AG04450 (cell line): Measurements from ENCODE around the gene METTL25. TPM values are rescaled to one million over a fixed set of nuclear protein-coding genes. Genes with fewer than 3 reads are reported as not detected.
A peak's percentile ranks its signal among the peaks of the same experiment; 100 is the strongest.

ENCODE experiments used
- CTCF ChIA-PET: fragments of 300-600, 350-600 bp; formaldehyde crosslinking; extraction: SDS; loops from one replicate; lab custom pipeline; 2022; ENCODE audit warnings: antibody characterized with exemption, inconsistent platforms; lab: Charles Lee
- POLR2A ChIA-PET: fragments of 350-600 bp; formaldehyde crosslinking; extraction: SDS; loops from one replicate; lab custom pipeline; 2021; ENCODE audit warnings: antibody characterized with exemption, inconsistent platforms; lab: Yijun Ruan, JAX
- DNase-seq: peaks from one replicate; pipeline ENCODE4 v3.0.0-alpha.2; 2011; ENCODE audit warnings: low read depth, low spot score
- H3K27ac ChIP-seq: one replicate; pipeline ENCODE4 v1.5.1; 2012; ENCODE audit warnings: low read depth, low read length, control low read depth
- H3K27me3 ChIP-seq: one replicate; pipeline ENCODE4 v1.6.0; 2012; ENCODE audit warnings: low read length; ENCODE audit not compliant: control insufficient read depth, insufficient read depth
- H3K4me3 ChIP-seq: 2 replicates; pipeline ENCODE4 v1.5.1; 2011; ENCODE audit warnings: mild to moderate bottlenecking, low read depth, low read length, control low read depth
- H3K9me3 ChIP-seq: 2 replicates; pipeline ENCODE4 v1.5.1; 2012; ENCODE audit warnings: low read length; ENCODE audit not compliant: control insufficient read depth, insufficient read depth
- polyA plus RNA-seq: library from polyadenylated mRNA; depleted of rRNA; stranded (reverse); fragments of >200 nt; gene quantifications from 2 replicates; pipeline ENCODE4 v1.2.3, GENCODE V29; 2011
- TF ChIP-seq, protein P1 (sequence below): IDR thresholded peaks from 2 replicates; pipeline ENCODE4 v1.5.1; 2011; ENCODE audit warnings: low read depth, low read length, control low read depth, inconsistent platforms

The METTL25 gene
- polyA plus RNA-seq, 1 experiment, result 7.9 TPM

DNA sequence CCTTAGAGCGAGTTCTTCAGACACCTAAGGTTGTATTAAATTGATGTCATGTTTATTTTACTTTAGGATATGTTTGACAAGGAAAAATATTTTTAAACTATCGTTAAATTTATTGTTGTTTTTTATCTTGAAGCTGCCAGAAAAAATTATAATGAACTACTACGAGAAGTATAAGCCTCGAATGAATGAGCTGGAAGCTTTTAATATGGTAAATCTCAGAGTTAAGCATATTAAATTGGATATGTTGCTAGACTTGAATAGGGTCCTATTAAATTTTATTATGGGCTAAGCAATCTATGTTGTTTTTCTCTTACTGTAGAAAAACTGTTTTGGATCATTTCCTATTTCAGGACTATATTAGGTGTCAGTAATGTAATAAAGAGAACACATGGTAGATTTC, 118.2 kb downstream of the METTL25 start:
- ChIA-PET CTCF (no interaction called here), POLR2A (no interaction called here)
- Histone ChIP-seq H3K9me3 (no peaks in the 10 kb centered on the region), H3K27ac (no peak overlapping the region), H3K4me3 (no peak overlapping the region), H3K27me3 (no peaks in the 10 kb centered on the region)
- DNase-seq, result no peak
- TF ChIP-seq, protein P1, sequence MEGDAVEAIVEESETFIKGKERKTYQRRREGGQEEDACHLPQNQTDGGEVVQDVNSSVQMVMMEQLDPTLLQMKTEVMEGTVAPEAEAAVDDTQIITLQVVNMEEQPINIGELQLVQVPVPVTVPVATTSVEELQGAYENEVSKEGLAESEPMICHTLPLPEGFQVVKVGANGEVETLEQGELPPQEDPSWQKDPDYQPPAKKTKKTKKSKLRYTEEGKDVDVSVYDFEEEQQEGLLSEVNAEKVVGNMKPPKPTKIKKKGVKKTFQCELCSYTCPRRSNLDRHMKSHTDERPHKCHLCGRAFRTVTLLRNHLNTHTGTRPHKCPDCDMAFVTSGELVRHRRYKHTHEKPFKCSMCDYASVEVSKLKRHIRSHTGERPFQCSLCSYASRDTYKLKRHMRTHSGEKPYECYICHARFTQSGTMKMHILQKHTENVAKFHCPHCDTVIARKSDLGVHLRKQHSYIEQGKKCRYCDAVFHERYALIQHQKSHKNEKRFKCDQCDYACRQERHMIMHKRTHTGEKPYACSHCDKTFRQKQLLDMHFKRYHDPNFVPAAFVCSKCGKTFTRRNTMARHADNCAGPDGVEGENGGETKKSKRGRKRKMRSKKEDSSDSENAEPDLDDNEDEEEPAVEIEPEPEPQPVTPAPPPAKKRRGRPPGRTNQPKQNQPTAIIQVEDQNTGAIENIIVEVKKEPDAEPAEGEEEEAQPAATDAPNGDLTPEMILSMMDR, result no peak

DNA sequence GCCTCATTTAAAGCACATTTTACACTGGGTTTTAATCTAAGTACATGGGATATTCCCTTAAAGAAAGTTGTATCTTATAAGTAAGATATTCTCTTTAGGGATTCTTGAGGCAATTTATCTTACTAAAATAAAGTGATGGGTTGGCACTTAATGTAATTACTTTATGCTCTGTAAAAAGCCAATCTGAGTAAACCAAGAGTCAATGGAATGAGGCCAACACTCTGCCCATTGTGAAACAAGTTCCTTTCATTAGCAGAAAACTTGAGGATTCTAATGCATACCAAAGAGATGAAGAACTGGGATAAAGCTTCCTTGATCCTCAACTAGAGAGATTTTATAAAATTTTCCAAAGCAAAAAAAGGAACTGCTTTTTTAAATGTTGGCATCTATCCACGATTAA, 121.2 kb downstream of the METTL25 start:
- DNase-seq, result peak; percentile 1
- no peak overlapping the region for H3K27ac ChIP-seq
- no peaks in the 10 kb centered on the region for H3K9me3 ChIP-seq
- TF ChIP-seq, protein P1, result no peak
- ChIA-PET CTCF (interaction anchor here (1.0 to 1.1 kb wide), 2 partner anchors 48 to 121 kb away, joined by 3 read pairs; partner anchors contain the start of genes CCDC59 and METTL25), POLR2A (no interaction called here)
- no peaks in the 10 kb centered on the region for H3K27me3 ChIP-seq
- H3K4me3 ChIP-seq, result no peak overlapping the region

DNA sequence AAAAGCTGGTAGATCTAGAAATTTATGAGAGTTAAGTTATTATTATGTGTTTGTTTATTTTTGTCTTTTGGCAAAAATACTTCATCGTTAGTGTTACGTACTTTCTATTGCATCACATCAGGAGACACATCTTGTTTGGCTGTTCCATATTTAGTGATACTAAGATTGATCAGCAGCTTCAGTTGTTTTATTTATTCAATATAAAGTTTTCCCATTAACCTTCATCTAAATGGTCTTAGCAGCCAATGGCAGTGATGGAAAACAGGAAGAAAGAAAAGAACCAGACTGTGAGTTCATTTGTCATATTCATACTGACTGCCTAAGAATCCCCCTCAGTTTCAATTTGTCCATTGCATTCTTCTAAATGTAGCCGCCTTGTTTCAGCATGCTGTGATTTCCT, 122.3 kb downstream of the METTL25 start:
- no peak for DNase-seq
- no peaks in the 10 kb centered on the region for H3K27me3 ChIP-seq
- CTCF ChIA-PET, result interaction anchor here (1.1 kb wide), 1 partner anchor 122 kb away, joined by 3 read pairs; the partner anchor contains the start of genes CCDC59 and METTL25
- POLR2A ChIA-PET, result no interaction called here
- H3K9me3 ChIP-seq, result no peaks in the 10 kb centered on the region
- TF ChIP-seq, protein P1, result no peak
- H3K4me3 ChIP-seq, result no peak overlapping the region
- H3K27ac ChIP-seq, result no peak overlapping the region

- POLR2A ChIA-PET, result no interaction called here
- no peak overlapping the region for H3K4me3 ChIP-seq
These were observed 123.6 kb downstream of the METTL25 start for GRCh38 chr12:82481954-82482353.

DNA sequence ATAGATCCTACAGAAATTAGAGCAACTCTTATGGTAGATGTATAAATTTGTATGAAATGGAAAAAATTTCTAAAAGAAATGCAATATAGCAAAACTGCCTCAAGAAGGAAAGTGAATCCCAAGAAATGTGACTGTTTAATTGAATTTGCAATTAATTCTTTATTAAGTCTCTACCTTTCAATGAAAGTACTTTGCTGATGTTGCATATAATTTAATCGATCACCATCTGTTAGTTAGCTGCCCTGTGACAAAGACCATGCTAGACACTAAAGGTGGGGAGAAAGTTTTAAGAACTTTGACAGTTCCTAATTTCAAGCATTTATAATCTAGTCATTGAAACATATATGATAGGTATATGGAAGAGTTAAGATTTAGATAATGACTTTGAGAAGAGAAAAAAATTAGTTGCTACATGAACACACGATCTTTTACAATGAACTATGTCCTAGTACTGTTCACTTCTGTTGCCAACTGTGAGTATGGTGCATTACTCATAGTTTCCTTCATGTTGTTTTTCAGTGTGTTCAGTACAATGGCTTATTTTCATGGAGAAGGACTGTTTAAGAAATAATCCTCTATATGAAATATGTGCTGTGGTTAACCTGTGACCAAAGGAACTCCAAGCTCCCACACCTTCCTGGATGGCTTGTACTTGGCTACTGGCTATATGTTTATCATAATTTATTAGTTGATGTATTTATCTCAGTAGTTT, 128.4 kb downstream of the METTL25 start:
- ChIA-PET CTCF (interaction anchor here (1.0 kb wide), 1 partner anchor 41 kb away, joined by 4 read pairs; no protein-coding TSS in a partner anchor), POLR2A (no interaction called here)
- TF ChIP-seq, protein P1, result no peak
- H3K9me3 ChIP-seq, result no peaks in the 10 kb centered on the region
- H3K4me3 ChIP-seq, result no peak overlapping the region
- H3K27ac ChIP-seq, result no peak overlapping the region
- H3K27me3 ChIP-seq, result no peaks in the 10 kb centered on the region
- DNase-seq, result no peak

More at GRCh38 chr12:82481954-82482353, 123.6 kb downstream of the METTL25 start:
- H3K27ac ChIP-seq, result no peak overlapping the region
- no peak for DNase-seq
- TF ChIP-seq, protein P1, result no peak
- H3K9me3 ChIP-seq, result no peaks in the 10 kb centered on the region
- no peaks in the 10 kb centered on the region for H3K27me3 ChIP-seq
- CTCF ChIA-PET, result no interaction called here
